Mesendoderm (in vitro differentiated cells): ENCODE data around the gene SELENOV.

Experiments
- DNase-seq: peaks from one replicate; pipeline ENCODE4 v3.0.0; 2013
- H2AK5ac ChIP-seq: 2 replicates; pipeline ENCODE4 v1.6.1; 2013; ENCODE audit warnings: low read length, inconsistent platforms
- H2BK120ac ChIP-seq: 2 replicates; pipeline ENCODE4 v1.6.1; 2013; ENCODE audit warnings: low read depth, mild to moderate bottlenecking, low read length, moderate library complexity, mixed read lengths
- H2BK15ac ChIP-seq: replicated peaks from 2 replicates; pipeline ENCODE4 v1.6.1; 2013; ENCODE audit warnings: low read depth, mild to moderate bottlenecking, moderate library complexity
- H2BK5ac ChIP-seq: 2 replicates; pipeline ENCODE4 v1.6.1; 2013; ENCODE audit warnings: low read length, inconsistent platforms
- H3K18ac ChIP-seq: 2 replicates; pipeline ENCODE4 v1.6.1; 2013; ENCODE audit warnings: mild to moderate bottlenecking, low read length, mixed read lengths
- H3K23ac ChIP-seq: one replicate; pipeline ENCODE4 v1.6.1; 2013; ENCODE audit warnings: low read length
- H3K27ac ChIP-seq: 2 replicates; pipeline ENCODE4 v1.5.1; 2013; ENCODE audit warnings: low read depth, mild to moderate bottlenecking, inconsistent platforms, low read length, moderate library complexity
- H3K27me3 ChIP-seq: 2 replicates; pipeline ENCODE4 v1.6.1; 2013; ENCODE audit warnings: low read length, control low read depth, mild to moderate bottlenecking, inconsistent platforms; ENCODE audit not compliant: insufficient read depth, poor library complexity
- H3K36me3 ChIP-seq: 2 replicates; pipeline ENCODE4 v1.6.1; 2013; ENCODE audit warnings: low read length, inconsistent platforms; ENCODE audit not compliant: control insufficient read depth, insufficient read depth
- H3K4ac ChIP-seq: one replicate; pipeline ENCODE4 v1.6.1; 2013; ENCODE audit warnings: low read depth, mild to moderate bottlenecking, low read length, moderate library complexity
- H3K4me1 ChIP-seq: 2 replicates; pipeline ENCODE4 v1.6.1; 2013; ENCODE audit warnings: low read depth, low read length, inconsistent platforms; ENCODE audit not compliant: control insufficient read depth
- H3K4me2 ChIP-seq: 2 replicates; pipeline ENCODE4 v1.6.1; 2013; ENCODE audit warnings: low read length
- H3K4me3 ChIP-seq: 2 replicates; pipeline ENCODE4 v1.5.1; 2013; ENCODE audit warnings: mild to moderate bottlenecking, low read length
- H3K56ac ChIP-seq: one replicate; pipeline ENCODE4 v1.6.1; 2013; ENCODE audit warnings: low read length
- H3K79me1 ChIP-seq: 2 replicates; pipeline ENCODE4 v1.6.1; 2013; ENCODE audit warnings: low read length, inconsistent platforms
- H3K79me2 ChIP-seq: 2 replicates; pipeline ENCODE4 v1.6.1; 2013; ENCODE audit warnings: mild to moderate bottlenecking, low read length; ENCODE audit not compliant: control insufficient read depth, insufficient read depth
- H3K9ac ChIP-seq: 2 replicates; pipeline ENCODE4 v1.6.1; 2013; ENCODE audit warnings: low read length, inconsistent platforms
- H4K5ac ChIP-seq: one replicate; pipeline ENCODE4 v1.6.1; 2013; ENCODE audit warnings: low read length
- H4K8ac ChIP-seq: one replicate; pipeline ENCODE4 v1.6.1; 2013; ENCODE audit warnings: low read depth, mild to moderate bottlenecking, control low read depth, low read length, moderate library complexity
- WGBS: extraction: QIAGEN DNeasy Blood & Tissue Kit; methylation state at CpG from one replicate; pipeline ENCODE4 v1.1.7; 2013; ENCODE audit warnings: low lambda C conversion rate, missing lambda C conversion rate; ENCODE audit not compliant: insufficient coverage; ENCODE audit errors: extremely low coverage; 5-methylcytosine and 5-hydroxymethylcytosine counted together

Gene SELENOV

DNA sequence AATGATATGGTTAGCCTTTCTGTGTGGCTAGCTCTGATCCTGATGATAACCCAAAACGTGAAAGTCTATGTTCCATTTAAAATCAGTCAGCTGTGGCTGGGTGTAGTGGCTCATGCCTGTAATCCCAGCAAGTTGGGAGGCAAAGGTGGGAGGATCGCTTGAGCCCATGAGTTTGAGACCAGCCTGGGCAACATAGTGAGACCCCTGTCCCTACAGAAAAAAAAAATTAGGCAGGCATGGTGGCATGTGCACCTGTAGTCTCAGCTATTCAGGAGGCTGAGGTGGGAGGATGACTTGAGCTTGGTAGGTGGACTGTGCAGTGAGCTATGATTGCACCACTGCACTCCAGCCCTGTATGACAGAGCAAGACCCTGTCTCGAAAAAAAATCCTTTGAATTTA lies 18.9 kb downstream of the SELENOV start:
- no peak overlapping the region for H3K4me2 ChIP-seq
- DNase-seq, result no peak
- no peak overlapping the region for H4K8ac ChIP-seq
- no peak overlapping the region for H3K4ac ChIP-seq
- H4K5ac ChIP-seq, result no peak overlapping the region
- no peak overlapping the region for H3K18ac ChIP-seq
- no peak overlapping the region for H3K4me3 ChIP-seq
- H3K4me1 ChIP-seq, result no peaks in the 10 kb centered on the region
- peaks cover 2% of the 10 kb centered on the region for H3K79me1 ChIP-seq
- no peak overlapping the region for H2BK15ac ChIP-seq
- H3K27me3 ChIP-seq, result no peaks in the 10 kb centered on the region
- no peak overlapping the region for H2BK5ac ChIP-seq
- H3K9ac ChIP-seq, result no peak overlapping the region
- WGBS, result no CpG with 5 or more reads among the region's 3 CpGs
- no peak overlapping the region for H3K23ac ChIP-seq
- no peaks in the 10 kb centered on the region for H3K36me3 ChIP-seq
- H3K79me2 ChIP-seq, result no peaks in the 10 kb centered on the region
- H3K27ac ChIP-seq, result no peak overlapping the region
- H3K56ac ChIP-seq, result no peak overlapping the region
- no peak overlapping the region for H2BK120ac ChIP-seq
- no peak overlapping the region for H2AK5ac ChIP-seq

GRCh38 chr19:39539165-39539517 lies 24.2 kb downstream of the SELENOV start:
- H2BK120ac ChIP-seq, result no peak overlapping the region
- no peak overlapping the region for H2BK15ac ChIP-seq
- no peaks in the 10 kb centered on the region for H3K79me2 ChIP-seq
- H3K4me2 ChIP-seq, result peak overlapping the region; percentile 71
- DNase-seq, result peak; percentile 93
- H4K5ac ChIP-seq, result no peak overlapping the region
- H3K4me3 ChIP-seq, result peak overlapping the region; percentile 85
- no CpG with 5 or more reads among the region's 10 CpGs for WGBS
- H3K36me3 ChIP-seq, result no peaks in the 10 kb centered on the region
- H2AK5ac ChIP-seq, result no peak overlapping the region
- no peak overlapping the region for H2BK5ac ChIP-seq
- peak overlapping the region; percentile 77 for H3K18ac ChIP-seq
- no peak overlapping the region for H3K4ac ChIP-seq
- no peaks in the 10 kb centered on the region for H3K79me1 ChIP-seq
- peaks cover 2% of the 10 kb centered on the region for H3K4me1 ChIP-seq
- peak overlapping the region; percentile 97 for H3K9ac ChIP-seq
- no peaks in the 10 kb centered on the region for H3K27me3 ChIP-seq
- H4K8ac ChIP-seq, result no peak overlapping the region
- peak overlapping the region; percentile 88 for H3K27ac ChIP-seq
- H3K23ac ChIP-seq, result no peak overlapping the region
- peak overlapping the region; percentile 100 for H3K56ac ChIP-seq

GRCh38 chr19:39539518-39540332 lies 24.8 kb downstream of the SELENOV start, which contains the start of gene EID2:
TSS of gene EID2 (minus strand) at chr19:39540161. CDS start at chr19:39540079, 82 bp downstream.
- Histone ChIP-seq H3K4me1 (peaks cover 2% of the 10 kb centered on the region), H3K36me3 (no peaks in the 10 kb centered on the region), H3K27me3 (no peaks in the 10 kb centered on the region), H3K79me1 (no peaks in the 10 kb centered on the region), H4K5ac (no peak within 1 kb of the TSS), H4K8ac (peak within 1 kb of the TSS; percentile 17), H2AK5ac (no peak within 1 kb of the TSS), H3K79me2 (no peaks in the 10 kb centered on the region), H3K56ac (peak within 1 kb of the TSS; percentile 100), H3K9ac (peak within 1 kb of the TSS; percentile 97), H3K18ac (peak within 1 kb of the TSS; percentile 77), H2BK15ac (no peak within 1 kb of the TSS), H3K27ac (peak within 1 kb of the TSS; percentile 88), H3K23ac (peak within 1 kb of the TSS; percentile 95), H2BK5ac (peak within 1 kb of the TSS; percentile 85), H3K4me3 (peak within 1 kb of the TSS; percentile 85), H3K4me2 (peak within 1 kb of the TSS; percentile 71), H2BK120ac (peak within 1 kb of the TSS; percentile 7), H3K4ac (peak within 1 kb of the TSS; percentile 83)
- DNase-seq, result peak; percentile 92
- WGBS, result no CpG with 5 or more reads among the region's 84 CpGs

DNA sequence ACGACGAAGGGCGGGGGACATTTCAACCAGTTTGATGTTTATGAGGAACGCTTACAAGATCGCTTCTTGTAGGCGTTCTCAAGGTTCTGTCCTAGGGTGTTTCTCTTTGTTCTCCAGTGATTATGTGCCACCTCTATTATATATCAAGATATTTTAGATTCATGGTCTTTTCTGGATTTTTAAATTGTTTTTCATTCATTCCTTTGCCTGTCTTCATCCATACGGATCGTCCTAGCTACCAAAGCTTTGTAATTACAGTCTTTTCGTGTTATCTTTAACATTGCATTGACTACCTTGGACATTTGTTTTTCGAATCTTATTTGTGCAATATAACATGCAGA lies 25.4 kb downstream of the SELENOV start:
- no peak overlapping the region for H2BK15ac ChIP-seq
- H4K8ac ChIP-seq, result no peak overlapping the region
- H2BK120ac ChIP-seq, result no peak overlapping the region
- DNase-seq, result no peak
- no peak overlapping the region for H3K4me2 ChIP-seq
- WGBS, result no CpG with 5 or more reads among the region's 10 CpGs
- no peaks in the 10 kb centered on the region for H3K36me3 ChIP-seq
- H3K9ac ChIP-seq, result no peak overlapping the region
- no peak overlapping the region for H4K5ac ChIP-seq
- H3K4me3 ChIP-seq, result no peak overlapping the region
- H3K56ac ChIP-seq, result peak overlapping the region; percentile 17
- no peak overlapping the region for H3K27ac ChIP-seq
- H3K18ac ChIP-seq, result no peak overlapping the region
- no peaks in the 10 kb centered on the region for H3K79me1 ChIP-seq
- no peaks in the 10 kb centered on the region for H3K79me2 ChIP-seq
- H2BK5ac ChIP-seq, result no peak overlapping the region
- H3K4me1 ChIP-seq, result peaks cover 2% of the 10 kb centered on the region
- no peak overlapping the region for H3K4ac ChIP-seq
- no peak overlapping the region for H3K23ac ChIP-seq
- H2AK5ac ChIP-seq, result no peak overlapping the region
- H3K27me3 ChIP-seq, result no peaks in the 10 kb centered on the region

DNA sequence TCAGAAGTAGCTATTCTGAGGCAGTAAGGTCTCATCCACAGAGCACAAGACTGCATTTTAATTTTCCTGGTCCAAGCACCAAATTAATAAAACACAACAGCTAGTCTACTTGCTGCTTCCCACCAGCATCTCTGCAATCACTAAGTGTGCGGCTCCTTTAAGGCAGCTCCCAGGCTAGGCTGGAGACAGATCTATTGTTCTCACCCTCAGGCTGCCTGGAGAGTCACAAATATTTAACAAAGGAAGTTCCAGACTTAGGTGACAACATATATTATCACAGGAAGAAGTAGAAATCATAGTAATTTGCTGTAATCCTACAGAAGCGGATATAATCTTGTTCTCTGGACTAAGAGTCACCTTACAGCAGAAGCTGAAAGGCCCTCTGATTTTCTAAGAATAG lies 27.3 kb downstream of the SELENOV start:
- H3K9ac ChIP-seq, result no peak overlapping the region
- H2BK5ac ChIP-seq, result no peak overlapping the region
- H3K4me1 ChIP-seq, result peaks cover 2% of the 10 kb centered on the region
- H2BK15ac ChIP-seq, result no peak overlapping the region
- H3K27me3 ChIP-seq, result no peaks in the 10 kb centered on the region
- no peaks in the 10 kb centered on the region for H3K79me2 ChIP-seq
- no peak overlapping the region for H3K18ac ChIP-seq
- H3K56ac ChIP-seq, result no peak overlapping the region
- no peak overlapping the region for H3K27ac ChIP-seq
- no peak overlapping the region for H3K4me2 ChIP-seq
- H4K5ac ChIP-seq, result no peak overlapping the region
- no peak overlapping the region for H2BK120ac ChIP-seq
- peak; percentile 39 for DNase-seq
- H3K79me1 ChIP-seq, result no peaks in the 10 kb centered on the region
- no peak overlapping the region for H4K8ac ChIP-seq
- no peak overlapping the region for H3K4me3 ChIP-seq
- H3K36me3 ChIP-seq, result no peaks in the 10 kb centered on the region
- H2AK5ac ChIP-seq, result no peak overlapping the region
- no peak overlapping the region for H3K23ac ChIP-seq
- H3K4ac ChIP-seq, result no peak overlapping the region
- WGBS, result no CpG with 5 or more reads among the region's 2 CpGs

- no peak overlapping the region for H2BK15ac ChIP-seq
- H4K8ac ChIP-seq, result no peak overlapping the region
- no peak overlapping the region for H2BK120ac ChIP-seq
- H3K23ac ChIP-seq, result no peak overlapping the region
- DNase-seq, result no peak
- H3K4me2 ChIP-seq, result no peak overlapping the region
- H3K4me1 ChIP-seq, result peaks cover 2% of the 10 kb centered on the region
- H3K18ac ChIP-seq, result no peak overlapping the region
- H3K56ac ChIP-seq, result no peak overlapping the region
- no peaks in the 10 kb centered on the region for H3K36me3 ChIP-seq
- no peaks in the 10 kb centered on the region for H3K27me3 ChIP-seq
- no peak overlapping the region for H3K4me3 ChIP-seq
- WGBS, result no CpG with 5 or more reads among the region's 3 CpGs
- H3K9ac ChIP-seq, result no peak overlapping the region
- no peak overlapping the region for H3K4ac ChIP-seq
- H2AK5ac ChIP-seq, result no peak overlapping the region
- H3K79me1 ChIP-seq, result no peaks in the 10 kb centered on the region
- no peak overlapping the region for H2BK5ac ChIP-seq
- H3K27ac ChIP-seq, result no peak overlapping the region
- H4K5ac ChIP-seq, result no peak overlapping the region
- H3K79me2 ChIP-seq, result no peaks in the 10 kb centered on the region
Measured at GRCh38 chr19:39543477-39543857, 28.5 kb downstream of the SELENOV start.
